Choroid plexus epithelial cell (primary cell): ENCODE data around the gene PLAU.

Source experiments
- DNase-seq: peaks from one replicate; pipeline ENCODE4 v3.0.0-alpha.2; 2010; ENCODE audit warnings: low read depth
- H3K4me3 ChIP-seq: 2 replicates; pipeline ENCODE4 v1.5.1; 2011; ENCODE audit warnings: low read depth, mild to moderate bottlenecking, control low read depth, low read length, moderate library complexity
- CTCF ChIP-seq: conservative IDR thresholded peaks from 2 replicates; pipeline ENCODE4 v1.5.1; 2011; ENCODE audit warnings: low read depth, mild to moderate bottlenecking, control low read depth, inconsistent platforms, low read length, moderate library complexity

The PLAU gene

GRCh38 chr10:73935895-73936294 is 25.0 kb downstream of the PLAU start:
- TF ChIP-seq CTCF: no peak
- DNase-seq: no peak
- no peak overlapping the region for H3K4me3 ChIP-seq

- no peak for TF ChIP-seq CTCF
- DNase-seq: no peak
- no peak overlapping the region for H3K4me3 ChIP-seq
These were observed 26.6 kb downstream of the PLAU start for GRCh38 chr10:73937333-73938043.

- peak; percentile 93 for TF ChIP-seq CTCF
- DNase-seq: peak; percentile 71
These were observed 29.8 kb downstream of the PLAU start for GRCh38 chr10:73940634-73941221.

GRCh38 chr10:73941300-73941699 is 30.4 kb downstream of the PLAU start:
- DNase-seq: no peak
- TF ChIP-seq CTCF: no peak
- no peak overlapping the region for H3K4me3 ChIP-seq

More at GRCh38 chr10:73940634-73941221, 29.8 kb downstream of the PLAU start:
- H3K4me3 ChIP-seq: peak overlapping the region; percentile 27

- DNase-seq: no peak
- TF ChIP-seq CTCF: no peak
- no peak overlapping the region for H3K4me3 ChIP-seq
These were observed 33.6 kb downstream of the PLAU start for GRCh38 chr10:73944356-73945100.

GRCh38 chr10:73946253-73947145 is 35.6 kb downstream of the PLAU start:
- H3K4me3 ChIP-seq: no peak overlapping the region
- no peak for DNase-seq
- TF ChIP-seq CTCF: no peak
